D721Med (cell line): Measurements from ENCODE around the gene ZNF680.
"Not testable (repeated sequence)": the region's sequence is repeated elsewhere in the genome, so short reads cannot be mapped to it uniquely, and the experiment has no call there.

Experiments used
- DNase-seq: peaks from one replicate; pipeline ENCODE4 v3.0.0; 2011; ENCODE audit warnings: low spot score; ENCODE audit not compliant: insufficient read length
- FAIRE-seq: peaks from 2 replicates; lab custom pipeline; 2011; peaks lifted over from hg19 to GRCh38; lab: Jason Lieb, UNC
- CTCF ChIP-seq: IDR thresholded peaks from 2 replicates; pipeline ENCODE4 v1.5.1; 2012; ENCODE audit warnings: mild to moderate bottlenecking, control low read depth; ENCODE audit not compliant: insufficient read depth; ENCODE audit errors: missing control alignments

Gene ZNF680

GRCh38 chr7:64602518-64602917, 39.6 kb upstream of the ZNF680 start:
- no peak for FAIRE-seq
- TF ChIP-seq CTCF: no peak
- DNase-seq: no peak

GRCh38 chr7:64602086-64602485, 39.2 kb upstream of the ZNF680 start:
- DNase-seq (no peak), FAIRE-seq (no peak)
- no peak for TF ChIP-seq CTCF

- TF ChIP-seq CTCF: no peak
- no peak for FAIRE-seq
- DNase-seq: no peak
Measured at GRCh38 chr7:64599359-64599758, 36.5 kb upstream of the ZNF680 start.

GRCh38 chr7:64590971-64591370, 28.1 kb upstream of the ZNF680 start:
- no peak for TF ChIP-seq CTCF
- DNase-seq (no peak), FAIRE-seq (no peak)

- no peak for DNase-seq
- no peak for TF ChIP-seq CTCF
- no peak for FAIRE-seq
Measured at GRCh38 chr7:64581926-64582894, 19.3 kb upstream of the ZNF680 start.

- DNase-seq: no peak
- TF ChIP-seq CTCF: no peak
- FAIRE-seq: no peak
Measured at GRCh38 chr7:64581391-64581790, 18.5 kb upstream of the ZNF680 start.

GRCh38 chr7:64574540-64575099, 11.7 kb upstream of the ZNF680 start:
- TF ChIP-seq CTCF: no peak
- no peak for FAIRE-seq
- DNase-seq: peak; percentile 63

- not testable (repeated sequence) for DNase-seq, FAIRE-seq
Measured at GRCh38 chr7:64570284-64570605, 7.4 kb upstream of the ZNF680 start.
